H9 (cell line): ENCODE data around the gene AMY1B. TPM values are rescaled to one million over a fixed set of nuclear protein-coding genes. Genes with fewer than 3 reads are reported as not detected.
"Not testable (repeated sequence)": the region's sequence is repeated elsewhere in the genome, so short reads cannot be mapped to it uniquely, and the experiment has no call there.

ENCODE experiments used
- DNase-seq: peaks from one replicate; pipeline ENCODE4 v3.0.0-alpha.2; 2017
- H2AFZ ChIP-seq: one replicate; pipeline ENCODE4 v1.6.1; 2013; ENCODE audit warnings: mild to moderate bottlenecking, low read length, control low read depth, moderate library complexity
- H2AK5ac ChIP-seq: 2 replicates; pipeline ENCODE4 v1.6.1; 2013; ENCODE audit warnings: low read length, control low read depth, mixed read lengths; ENCODE audit not compliant: insufficient read length
- H2BK120ac ChIP-seq: one replicate; pipeline ENCODE4 v1.6.1; 2013; ENCODE audit warnings: low read depth, mild to moderate bottlenecking, low read length, control low read depth, inconsistent platforms; ENCODE audit not compliant: poor library complexity, severe bottlenecking
- H2BK12ac ChIP-seq: 2 replicates; pipeline ENCODE4 v1.6.1; 2013; ENCODE audit warnings: low read length, control low read depth, mixed read lengths, low read depth; ENCODE audit not compliant: insufficient read length
- H2BK15ac ChIP-seq: 2 replicates; pipeline ENCODE4 v1.6.1; 2013; ENCODE audit warnings: low read depth, low read length, control low read depth
- H2BK20ac ChIP-seq: one replicate; pipeline ENCODE4 v1.6.1; 2013; ENCODE audit warnings: low read depth, mild to moderate bottlenecking, low read length, control low read depth, inconsistent platforms; ENCODE audit not compliant: poor library complexity, severe bottlenecking
- H2BK5ac ChIP-seq: 2 replicates; pipeline ENCODE4 v1.6.1; 2013; ENCODE audit warnings: low read length, control low read depth, mixed read lengths; ENCODE audit not compliant: insufficient read length
- H3K14ac ChIP-seq: 2 replicates; pipeline ENCODE4 v1.6.1; 2013; ENCODE audit warnings: low read length, control low read depth; ENCODE audit not compliant: insufficient read depth
- H3K18ac ChIP-seq: 2 replicates; pipeline ENCODE4 v1.6.1; 2013; ENCODE audit warnings: low read depth, mild to moderate bottlenecking, mixed read lengths, low read length, control low read depth; ENCODE audit not compliant: insufficient read length
- H3K23ac ChIP-seq: 2 replicates; pipeline ENCODE4 v1.6.1; 2013; ENCODE audit warnings: low read length, control low read depth, mixed read lengths, low read depth; ENCODE audit not compliant: insufficient read length
- H3K23me2 ChIP-seq: 2 replicates; pipeline ENCODE4 v1.6.1; 2013; ENCODE audit warnings: low read depth, mild to moderate bottlenecking, mixed read lengths, low read length, control low read depth; ENCODE audit not compliant: insufficient read length, poor library complexity, severe bottlenecking
- H3K27ac ChIP-seq: 2 replicates; pipeline ENCODE4 v1.5.1; 2013; ENCODE audit warnings: low read length, control low read depth, mixed read lengths, low read depth; ENCODE audit not compliant: insufficient read length
- H3K27me3 ChIP-seq: 2 replicates; pipeline ENCODE4 v1.6.1; 2013; ENCODE audit warnings: low read length, control low read depth, inconsistent platforms; ENCODE audit not compliant: insufficient read depth
- H3K4ac ChIP-seq: 2 replicates; pipeline ENCODE4 v1.6.1; 2013; ENCODE audit warnings: low read depth, mild to moderate bottlenecking, control low read depth, inconsistent platforms, low read length, moderate library complexity
- H3K4me1 ChIP-seq: 2 replicates; pipeline ENCODE4 v1.6.1; 2013; ENCODE audit warnings: low read length, control low read depth, inconsistent platforms; ENCODE audit not compliant: insufficient read depth
- H3K4me2 ChIP-seq: 2 replicates; pipeline ENCODE4 v1.6.1; 2013; ENCODE audit warnings: low read length, control low read depth, mixed read lengths; ENCODE audit not compliant: insufficient read length, insufficient read depth
- H3K56ac ChIP-seq: 2 replicates; pipeline ENCODE4 v1.6.1; 2013; ENCODE audit warnings: low read depth, mild to moderate bottlenecking, mixed read lengths, low read length, control low read depth; ENCODE audit not compliant: insufficient read length
- H3K79me1 ChIP-seq: 2 replicates; pipeline ENCODE4 v1.6.1; 2013; ENCODE audit warnings: low read depth, mild to moderate bottlenecking, moderate library complexity, low read length, control low read depth, inconsistent platforms; ENCODE audit not compliant: insufficient read depth, poor library complexity, severe bottlenecking
- H3K79me2 ChIP-seq: 2 replicates; pipeline ENCODE4 v1.6.1; 2013; ENCODE audit warnings: low read length, control low read depth, inconsistent platforms; ENCODE audit not compliant: insufficient read depth
- H3K9ac ChIP-seq: 2 replicates; pipeline ENCODE4 v1.6.1; 2013; ENCODE audit warnings: low read length, control low read depth, mixed read lengths; ENCODE audit not compliant: insufficient read length; ENCODE audit errors: extremely low read depth
- H3K9me3 ChIP-seq: one replicate; pipeline ENCODE4 v1.6.1; 2013; ENCODE audit warnings: low read depth, low read length, inconsistent platforms; ENCODE audit not compliant: control insufficient read depth
- H3T11ph ChIP-seq: one replicate; pipeline ENCODE4 v1.6.1; 2013; ENCODE audit warnings: mild to moderate bottlenecking, low read length, control low read depth, inconsistent platforms
- H4K20me1 ChIP-seq: one replicate; pipeline ENCODE4 v1.6.1; 2013; ENCODE audit not compliant: control insufficient read depth, insufficient read length, insufficient read depth
- H4K5ac ChIP-seq: 2 replicates; pipeline ENCODE4 v1.6.1; 2013; ENCODE audit warnings: low read depth, mild to moderate bottlenecking, mixed read lengths, low read length, control low read depth; ENCODE audit not compliant: insufficient read length
- H4K8ac ChIP-seq: replicated peaks from 2 replicates; pipeline ENCODE4 v1.6.1; 2013; ENCODE audit warnings: low read length, control low read depth, mixed read lengths, low read depth; ENCODE audit not compliant: insufficient read length
- H4K91ac ChIP-seq: 2 replicates; pipeline ENCODE4 v1.6.1; 2013; ENCODE audit warnings: low read depth, mild to moderate bottlenecking, moderate library complexity, mixed read lengths, low read length, control low read depth; ENCODE audit not compliant: insufficient read length
- H3K27ac Mint-ChIP-seq, 3 experiments: 2 replicates in 2 of 3; 3 replicates in 1 of 3; pipeline ENCODE4 v1.8.0; 2020 to 2021; ENCODE audit warnings: mixed read lengths in 3 of 3, mild to moderate bottlenecking in 1 of 3, moderate library complexity in 1 of 3
- H3K27me3 Mint-ChIP-seq: 2 replicates; pipeline ENCODE4 v1.8.0; 2021; ENCODE audit warnings: low read depth, mild to moderate bottlenecking, moderate library complexity, mixed read lengths
- H3K36me3 Mint-ChIP-seq, 3 experiments: 2 replicates in 2 of 3; 3 replicates in 1 of 3; pipeline ENCODE4 v1.8.0; 2020 to 2021; ENCODE audit warnings: low read depth in 3 of 3, mixed read lengths in 3 of 3; ENCODE audit not compliant: insufficient read depth in 1 of 3
- H3K4me1 Mint-ChIP-seq, 2 experiments: 2 replicates each; pipeline ENCODE4 v1.8.0; 2020; ENCODE audit warnings: mixed read lengths in 2 of 2
- H3K4me3 Mint-ChIP-seq, 2 experiments: 2 replicates in 1 of 2; 3 replicates in 1 of 2; pipeline ENCODE4 v1.8.0; 2020 to 2021; ENCODE audit warnings: mild to moderate bottlenecking in 2 of 2, mixed read lengths in 2 of 2, moderate library complexity in 1 of 2
- H3K9me3 Mint-ChIP-seq, 2 experiments: 2 replicates in 1 of 2; 3 replicates in 1 of 2; pipeline ENCODE4 v1.8.0; 2020; ENCODE audit warnings: mild to moderate bottlenecking in 2 of 2, mixed read lengths in 2 of 2, moderate library complexity in 1 of 2
- WGBS: extraction: QIAGEN DNeasy Blood & Tissue Kit; methylation state at CpG from one replicate; pipeline ENCODE4 v1.1.7; 2013; ENCODE audit warnings: missing lambda C conversion rate, low lambda C conversion rate, mixed read lengths; ENCODE audit not compliant: insufficient read length; ENCODE audit errors: extremely low coverage; 5-methylcytosine and 5-hydroxymethylcytosine counted together
- total RNA-seq: library from RNA; stranded (reverse); gene quantifications from 2 replicates; pipeline ENCODE4 v1.2.1, GENCODE V29; 2021

AMY1B gene
- total RNA-seq, 1 experiment from 2014 or later = not detected

DNA sequence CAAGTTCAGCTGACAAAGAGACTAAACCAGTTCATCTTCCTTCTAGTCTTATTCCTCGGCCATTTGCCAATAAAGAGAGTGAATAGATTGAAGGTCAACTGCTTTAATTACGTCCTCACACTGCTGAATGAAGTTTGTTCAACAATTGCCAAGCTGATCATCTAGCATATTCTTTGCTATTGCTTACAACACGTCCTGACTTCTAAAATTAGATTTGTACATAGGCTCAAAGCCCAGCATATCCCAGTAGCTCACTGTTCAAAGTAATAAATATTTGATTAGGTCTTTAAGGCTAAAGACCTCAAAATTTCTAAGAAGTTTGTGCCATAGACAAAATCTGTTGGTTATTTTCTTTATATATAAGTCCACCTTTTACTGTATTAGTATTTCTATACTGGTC is 19.7 kb downstream of the AMY1B start:
- DNase-seq, H4K8ac ChIP-seq, H3K23me2 ChIP-seq, H3K36me3 Mint-ChIP-seq, H2BK20ac ChIP-seq, H3K27me3 Mint-ChIP-seq, H3K79me1 ChIP-seq, H3K14ac ChIP-seq, H2BK120ac ChIP-seq, H2BK15ac ChIP-seq, H3K9me3 ChIP-seq, H3K4me1 Mint-ChIP-seq, H3K4me1 ChIP-seq, H3K4ac ChIP-seq, H4K20me1 ChIP-seq, H3K27ac Mint-ChIP-seq, H3K18ac ChIP-seq, H4K91ac ChIP-seq, H3K9me3 Mint-ChIP-seq, H2BK5ac ChIP-seq, H4K5ac ChIP-seq, H2AFZ ChIP-seq, H3K27ac ChIP-seq, H3T11ph ChIP-seq, H2AK5ac ChIP-seq, H3K23ac ChIP-seq, H3K56ac ChIP-seq, H3K4me3 Mint-ChIP-seq, H2BK12ac ChIP-seq, H3K4me2 ChIP-seq, H3K79me2 ChIP-seq, H3K27me3 ChIP-seq, H3K9ac ChIP-seq: not testable (repeated sequence)
- WGBS = no CpG with 5 or more reads among the region's 3 CpGs

- not testable (repeated sequence) for H2BK15ac ChIP-seq, H2AFZ ChIP-seq, H4K20me1 ChIP-seq, H3K4me1 Mint-ChIP-seq, H3K27me3 ChIP-seq, H3K9me3 ChIP-seq, H3K14ac ChIP-seq, H3T11ph ChIP-seq, H3K4me2 ChIP-seq, H3K23me2 ChIP-seq, H4K91ac ChIP-seq, H3K27ac Mint-ChIP-seq, H3K79me1 ChIP-seq, H4K8ac ChIP-seq, H3K27ac ChIP-seq, H3K56ac ChIP-seq, H2BK12ac ChIP-seq, H3K4ac ChIP-seq, H3K9ac ChIP-seq, H2BK120ac ChIP-seq, H3K79me2 ChIP-seq, H3K18ac ChIP-seq, DNase-seq, H2BK5ac ChIP-seq, H3K4me1 ChIP-seq, H2BK20ac ChIP-seq, H3K36me3 Mint-ChIP-seq, H4K5ac ChIP-seq, H3K27me3 Mint-ChIP-seq, H3K9me3 Mint-ChIP-seq, H3K4me3 Mint-ChIP-seq, H3K23ac ChIP-seq, H2AK5ac ChIP-seq
- no CpG with 5 or more reads among the region's 5 CpGs for WGBS
These were observed 40.5 kb downstream of the AMY1B start, which contains the start of gene AMY1A for GRCh38 chr1:103655460-103655859. Gene AMY1A (plus strand): TSS chr1:103655760. CDS start chr1:103656331, 571 bp downstream.
